HepG2 (cell line): ENCODE data around the gene TUBGCP6. TPM values are rescaled to one million over a fixed set of nuclear protein-coding genes. Genes with fewer than 3 reads are reported as not detected.

ENCODE experiments used
- ATAC-seq: fragments of 200-7000 bp; cut with Tn5 transposase; 3 replicates; pipeline ENCODE4 v1.9.1; 2020; ENCODE audit warnings: mild to moderate bottlenecking, moderate library complexity
- BruUV-seq: library from RNA; stranded (reverse); fragments of 400-500 nt; replicated peaks from 2 replicates; lab custom pipeline; 2021; lab: Mats Ljungman, UMichigan
- CTCF ChIA-PET: fragments of 300-600 bp; formaldehyde crosslinking; extraction: SDS; loops from one replicate; lab custom pipeline; 2021; ENCODE audit warnings: low total read pairs, inconsistent platforms, low intra/inter-chr PET ratio; lab: Yijun Ruan, JAX
- POLR2A ChIA-PET: fragments of 350-600 bp; sonication (Branson Sonifier 250); formaldehyde crosslinking; loops from one replicate; lab custom pipeline; 2020; ENCODE audit warnings: antibody characterized with exemption, inconsistent platforms; lab: Yijun Ruan, JAX
- DNase-seq: peaks from one replicate; pipeline ENCODE4 v3.0.0-alpha.2; 2015; ENCODE audit warnings: low spot score
- FAIRE-seq: peaks from 3 replicates; lab custom pipeline; 2011; peaks lifted over from hg19 to GRCh38; lab: Jason Lieb, UNC
- H2AFZ ChIP-seq: one replicate; pipeline ENCODE4 v1.6.1; 2011; ENCODE audit warnings: low read length, inconsistent platforms
- H3K27ac ChIP-seq: fragments of 300-600 bp; 3 replicates; pipeline ENCODE4 v1.8.0; 2011; ENCODE audit warnings: mixed run types, mild to moderate bottlenecking, mixed read lengths, low read length, inconsistent platforms; ENCODE audit not compliant: insufficient read depth; ENCODE audit errors: extremely low read length
- H3K27me3 ChIP-seq, 2 experiments: fragments of 200-600 bp in 1 of 2; 2 replicates in 1 of 2; 3 replicates in 1 of 2; pipeline versions ENCODE4 v1.6.0 to v1.8.0; 2011; ENCODE audit warnings: low read length in 2 of 2, mild to moderate bottlenecking in 2 of 2, moderate library complexity in 2 of 2, inconsistent platforms in 1 of 2; ENCODE audit not compliant: insufficient read depth in 2 of 2, control insufficient read depth in 1 of 2
- H3K36me3 ChIP-seq, 2 experiments: fragments of 200-600 bp in 1 of 2; replicated peaks in 1 of 2; 2 replicates in 1 of 2; 3 replicates in 1 of 2; pipeline versions ENCODE4 v1.5.1 to v1.8.0; 2011; ENCODE audit warnings: low read length in 2 of 2, inconsistent platforms in 1 of 2; ENCODE audit not compliant: insufficient read depth in 2 of 2, control insufficient read depth in 1 of 2
- H3K4me1 ChIP-seq: 2 replicates; pipeline ENCODE4 v1.5.1; 2012; ENCODE audit warnings: low read length, inconsistent platforms; ENCODE audit not compliant: insufficient read depth
- H3K4me2 ChIP-seq: 2 replicates; pipeline ENCODE4 v1.6.0; 2011; ENCODE audit warnings: low read depth, low read length, inconsistent platforms
- H3K4me3 ChIP-seq, 3 experiments: fragments of 200-600 bp in 1 of 3; sonication (generic), shearing (Covaris generic) in 1 of 3; replicated peaks in 1 of 3; 2 replicates each; pipeline ENCODE4 v1.5.1; 2011 to 2016; ENCODE audit warnings: low read length in 3 of 3, inconsistent platforms in 2 of 3, low read depth in 2 of 3, mild to moderate bottlenecking in 2 of 3, control low read depth in 1 of 3, mixed read lengths in 1 of 3; ENCODE audit not compliant: insufficient read depth in 1 of 3
- H3K79me2 ChIP-seq: one replicate; pipeline ENCODE4 v1.6.1; 2011; ENCODE audit warnings: low read length, inconsistent platforms; ENCODE audit not compliant: insufficient read depth
- H3K9ac ChIP-seq: 2 replicates; pipeline ENCODE4 v1.6.0; 2011; ENCODE audit warnings: mild to moderate bottlenecking, low read depth, low read length, inconsistent platforms; ENCODE audit not compliant: insufficient read depth
- H3K9me3 ChIP-seq: 2 replicates; pipeline ENCODE4 v1.5.1; 2012; ENCODE audit warnings: mild to moderate bottlenecking, low read length
- H4K20me1 ChIP-seq: 2 replicates; pipeline ENCODE4 v1.6.0; 2011; ENCODE audit warnings: inconsistent platforms, mild to moderate bottlenecking, low read length, moderate library complexity; ENCODE audit not compliant: insufficient read depth
- DR1 ChIP-seq: sonication (generic); formaldehyde crosslinking; IDR thresholded peaks from 2 replicates; pipeline ENCODE4 v1.8.0; 2021; ENCODE audit warnings: mild to moderate bottlenecking, missing genetic modification reagents, inconsistent platforms
- HNF1B ChIP-seq: sonication (generic); formaldehyde crosslinking; IDR thresholded peaks from 2 replicates; pipeline ENCODE4 v1.5.1; 2020; ENCODE audit warnings: mild to moderate bottlenecking, moderate library complexity, missing genetic modification reagents
- HNRNPL ChIP-seq: fragments of 200-400 bp; formaldehyde crosslinking; IDR thresholded peaks from 2 replicates; pipeline ENCODE4 v1.6.1; 2017; ENCODE audit warnings: mild to moderate bottlenecking, low read depth, low read length
- HOXA9 ChIP-seq: sonication (generic); formaldehyde crosslinking; IDR thresholded peaks from 2 replicates; pipeline ENCODE4 v1.8.1; 2022; ENCODE audit warnings: missing genetic modification reagents, mild to moderate bottlenecking, moderate library complexity, borderline replicate concordance
- IRX3 ChIP-seq: sonication (generic); formaldehyde crosslinking; IDR thresholded peaks from 2 replicates; pipeline ENCODE4 v1.8.1; 2023; ENCODE audit warnings: mild to moderate bottlenecking, low read depth, missing genetic modification reagents, borderline replicate concordance
- RBFOX2 ChIP-seq: fragments of 200-400 bp; formaldehyde crosslinking; IDR thresholded peaks from 2 replicates; pipeline ENCODE4 v1.6.1; 2017; ENCODE audit warnings: low read depth, mild to moderate bottlenecking, low read length
- SAP130 ChIP-seq: IDR thresholded peaks from 2 replicates; pipeline ENCODE4 v1.6.1; 2016; ENCODE audit warnings: low read depth
- SKI ChIP-seq: fragments of 450-650 bp; IDR thresholded peaks from one replicate; pipeline ENCODE4 v1.6.1; 2018; ENCODE audit warnings: mild to moderate bottlenecking; ENCODE audit not compliant: partially characterized antibody
- SMAD3 ChIP-seq: sonication (generic); formaldehyde crosslinking; IDR thresholded peaks from 2 replicates; pipeline ENCODE4 v1.4.0; 2020; ENCODE audit warnings: missing genetic modification reagents
- SP4 ChIP-seq: sonication (generic); formaldehyde crosslinking; IDR thresholded peaks from 2 replicates; pipeline ENCODE4 v1.8.1; 2023; ENCODE audit warnings: mild to moderate bottlenecking, missing genetic modification reagents
- ZFX ChIP-seq: sonication (generic); formaldehyde crosslinking; IDR thresholded peaks from 2 replicates; pipeline ENCODE4 v1.4.0; 2020; ENCODE audit warnings: mild to moderate bottlenecking, low read depth, missing genetic modification reagents, moderate library complexity
- ZFY ChIP-seq: sonication (generic); formaldehyde crosslinking; IDR thresholded peaks from 2 replicates; pipeline ENCODE4 v1.4.0; 2020; ENCODE audit warnings: missing genetic modification reagents
- ZNF496 ChIP-seq: sonication (generic); formaldehyde crosslinking; IDR thresholded peaks from 2 replicates; pipeline ENCODE4 v1.8.1; 2023; ENCODE audit warnings: mild to moderate bottlenecking, moderate library complexity, missing genetic modification reagents; ENCODE audit not compliant: insufficient replicate concordance
- ZNF720 ChIP-seq: sonication (generic); formaldehyde crosslinking; IDR thresholded peaks from 2 replicates; pipeline ENCODE4 v1.4.0; 2020; ENCODE audit warnings: missing genetic modification reagents
- ZSCAN31 ChIP-seq: sonication (generic); formaldehyde crosslinking; IDR thresholded peaks from 2 replicates; pipeline ENCODE4 v1.5.0; 2020; ENCODE audit warnings: low read depth, mild to moderate bottlenecking, missing genetic modification reagents
- WGBS: methylation state at CpG from one replicate; pipeline ENCODE4 v1.1.6; 2017; ENCODE audit warnings: low lambda C conversion rate; 5-methylcytosine and 5-hydroxymethylcytosine counted together
- in situ Hi-C: cut with HindIII; loops from 2 replicates; pipeline ENCODE4 v1.10.0; 2017; ENCODE audit warnings: low pct_unique_long_range_greater_than_20kb; ENCODE audit not compliant: extremely low pct_ligation_motif_present
- intact Hi-C: fragments of 100-400 bp; cut with micrococcal nuclease; formaldehyde crosslinking; loops from one replicate; pipeline ENCODE4 v1.10.0; 2022; ENCODE audit not compliant: unreplicated experiment
- polyA plus RNA-seq, 8 experiments: library from polyadenylated mRNA; depleted of rRNA in 3 of 8; stranded (reverse) in 7 of 8; unstranded in 1 of 8; fragments of >200 nt; fragmentation: Illumina TruSeq in 4 of 8; extraction: Trizol in 4 of 8; gene quantifications; 2 replicates each; pipeline versions ENCODE4 v1.2.1 to v1.2.3, GENCODE V29; 2011 to 2016; ENCODE audit warnings: low read depth in 4 of 8, missing spikeins in 1 of 8, mixed read lengths in 1 of 8; ENCODE audit not compliant: insufficient read depth in 1 of 8
- total RNA-seq, 5 experiments: library from RNA; depleted of rRNA; stranded (reverse); fragments of >200 nt; fragmentation: Illumina TruSeq; extraction: Trizol; gene quantifications; 2 replicates each; pipeline ENCODE4 v1.2.3, GENCODE V29; 2016; ENCODE audit warnings: low read depth in 1 of 5
- TF ChIP-seq, protein P1 (sequence below): sonication (generic); formaldehyde crosslinking; IDR thresholded peaks from 2 replicates; pipeline ENCODE4 v1.5.0; 2020; ENCODE audit warnings: missing genetic modification reagents
- TF ChIP-seq, protein P2 (sequence below): sonication (generic); formaldehyde crosslinking; IDR thresholded peaks from 2 replicates; pipeline ENCODE4 v1.4.0; 2020; ENCODE audit warnings: missing genetic modification reagents

Gene TUBGCP6
- total and polyA plus RNA-seq, 2 of the 13 experiments (the other 11 are each of a cell fraction or from before 2014, with no cell fraction given): 14.6 to 15.7 TPM

DNA sequence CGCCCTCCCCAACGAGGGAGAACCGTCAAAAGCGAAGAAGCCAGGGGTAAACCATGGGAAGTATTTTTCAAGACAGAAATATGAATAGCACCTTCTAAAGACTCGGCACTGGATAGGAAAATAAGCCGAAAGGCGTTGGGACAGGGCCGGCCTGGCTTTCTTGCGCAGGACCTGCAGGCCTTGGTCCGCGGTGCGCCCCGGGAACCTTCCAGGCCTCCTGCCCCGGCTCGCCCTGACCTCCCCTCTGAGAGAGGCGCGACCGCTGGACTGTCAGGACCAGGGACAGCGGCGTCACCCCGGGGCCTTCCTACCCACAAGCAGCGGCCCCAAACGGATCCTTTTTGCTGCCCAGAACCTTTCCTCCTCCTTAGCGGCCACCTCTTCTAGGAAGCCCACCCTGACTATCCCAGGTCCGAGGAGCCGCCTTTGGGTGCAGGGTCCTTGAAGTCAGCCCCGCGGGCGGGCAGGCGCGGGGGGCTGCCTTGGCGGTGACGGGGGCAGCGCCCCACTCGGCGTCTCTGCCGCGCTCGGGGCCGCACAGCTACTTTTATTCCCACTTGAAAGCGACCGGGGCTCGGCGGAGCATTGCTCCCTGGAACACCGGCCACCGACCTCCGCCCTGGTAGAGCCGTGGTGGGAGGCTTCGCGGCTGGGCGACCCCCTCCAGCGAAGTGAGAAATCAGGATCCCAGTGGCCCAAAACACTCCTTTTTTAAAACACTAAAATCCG is 26.0 kb upstream of the TUBGCP6 start (continued):
- TF ChIP-seq SP4 (CRISPR knock-in tag) (peak; percentile 39; the same call in 1 of the 2 replicates), SMAD3 (CRISPR knock-in tag) (peak; percentile 85; the same call in 1 of the 2 replicates), SKI (no peak), SAP130 (peak; percentile 96), ZFX (CRISPR knock-in tag) (peak; percentile 57; the same call in 1 of the 2 replicates), DR1 (peak; percentile 31; the same call in 1 of the 2 replicates), ZFY (CRISPR knock-in tag) (peak; percentile 63; the same call in 1 of the 2 replicates), HNRNPL (0 out of 2 replicates have a peak, but pooled peaks have one; percentile 5), IRX3 (CRISPR knock-in tag) (peak; percentile 80; the same call in 1 of the 2 replicates)
- TF ChIP-seq, protein P1, sequence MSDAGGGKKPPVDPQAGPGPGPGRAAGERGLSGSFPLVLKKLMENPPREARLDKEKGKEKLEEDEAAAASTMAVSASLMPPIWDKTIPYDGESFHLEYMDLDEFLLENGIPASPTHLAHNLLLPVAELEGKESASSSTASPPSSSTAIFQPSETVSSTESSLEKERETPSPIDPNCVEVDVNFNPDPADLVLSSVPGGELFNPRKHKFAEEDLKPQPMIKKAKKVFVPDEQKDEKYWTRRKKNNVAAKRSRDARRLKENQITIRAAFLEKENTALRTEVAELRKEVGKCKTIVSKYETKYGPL: peak; percentile 74; the same call in 1 of the 2 replicates

DNA sequence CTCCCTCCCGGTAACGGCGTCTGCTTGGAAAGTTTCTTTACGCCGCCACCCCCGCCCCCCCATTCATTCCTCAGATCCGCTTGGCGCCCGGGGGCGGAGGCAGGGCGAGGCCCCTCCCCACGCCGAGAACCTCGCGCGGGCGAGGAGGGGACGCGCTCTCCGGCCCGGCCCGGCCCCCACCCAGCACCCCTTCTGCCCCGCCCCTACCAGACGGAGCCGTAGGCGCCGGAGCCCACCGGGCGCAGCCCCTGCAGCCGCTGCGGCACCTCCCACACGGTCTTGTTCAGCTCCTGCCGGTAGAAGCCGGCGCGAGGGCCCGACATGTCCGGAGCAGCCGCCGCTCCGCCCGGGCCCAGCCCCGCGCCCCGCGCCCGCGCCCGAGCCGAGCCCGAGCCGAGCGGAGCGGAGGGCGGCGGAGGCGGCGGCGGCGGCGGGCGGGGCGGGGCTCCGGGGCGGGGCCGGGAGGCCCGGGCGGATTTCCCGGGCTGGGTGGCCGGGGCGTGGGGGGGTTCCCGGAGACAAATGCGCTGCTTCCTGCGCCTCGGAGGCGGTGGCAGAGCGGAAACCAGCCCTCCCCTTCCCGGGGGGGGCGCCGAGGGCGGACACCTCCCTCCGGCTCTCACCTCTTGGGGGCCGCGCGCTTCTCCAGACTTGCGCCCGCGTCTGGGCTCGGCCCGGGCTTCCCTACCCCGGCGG is 25.3 kb upstream of the TUBGCP6 start, which contains the start of gene MAPK11:
TSS of gene MAPK11 (minus strand) at position 411 of the 696 bp plus-strand sequence. CDS start at position 323, 88 bp downstream.
- intact Hi-C loops: loop anchor here (2.0 kb wide), 1 partner anchor 73 kb away; the partner anchor contains the start of gene PPP6R2
- DNase-seq (no peak), ATAC-seq (no peak; the same call in 2 of the 3 replicates), FAIRE-seq (no peak)
- H2AFZ ChIP-seq: no peak within 1 kb of the TSS
- H3K4me2 ChIP-seq: peak within 1 kb of the TSS; percentile 74
- no peak within 1 kb of the TSS for H3K9ac ChIP-seq
- H3K9me3 ChIP-seq: no peaks in the 10 kb centered on the region
- ChIA-PET CTCF (interaction anchor here (2.3 kb wide), 1 partner anchor 72 kb away, joined by 8 read pairs; the partner anchor contains the start of gene PPP6R2), POLR2A (no interaction called here)
- H3K36me3 ChIP-seq: peaks cover 0 to under 1% of the 10 kb centered on the region in 2 experiments; a peak in 2 of 5 replicates
- in situ Hi-C loops: no loop called here
- no peaks in the 10 kb centered on the region for H3K79me2 ChIP-seq
- H3K4me3 ChIP-seq: peak within 1 kb of the TSS; percentile 43 to 62 (median 46); a peak in 5 of 6 replicates
- BruUV-seq: no TSS peak
- peaks cover 8% of the 10 kb centered on the region; the same call in 1 of the 2 replicates for H4K20me1 ChIP-seq
- peaks cover 12 to 45% of the 10 kb centered on the region in 2 experiments for H3K27me3 ChIP-seq
- WGBS: 2% methylated on average over 9 of the region's 92 CpGs
- peaks cover 39% of the 10 kb centered on the region for H3K4me1 ChIP-seq
- no peak within 1 kb of the TSS for H3K27ac ChIP-seq
- TF ChIP-seq HOXA9 (CRISPR knock-in tag) (no peak), ZNF496 (CRISPR knock-in tag) (no peak), HNF1B (no peak), ZSCAN31 (CRISPR knock-in tag) (0 out of 2 replicates have a peak, but pooled peaks have one; percentile 1), ZNF720 (CRISPR knock-in tag) (no peak), RBFOX2 (no peak)
- TF ChIP-seq, protein P2, sequence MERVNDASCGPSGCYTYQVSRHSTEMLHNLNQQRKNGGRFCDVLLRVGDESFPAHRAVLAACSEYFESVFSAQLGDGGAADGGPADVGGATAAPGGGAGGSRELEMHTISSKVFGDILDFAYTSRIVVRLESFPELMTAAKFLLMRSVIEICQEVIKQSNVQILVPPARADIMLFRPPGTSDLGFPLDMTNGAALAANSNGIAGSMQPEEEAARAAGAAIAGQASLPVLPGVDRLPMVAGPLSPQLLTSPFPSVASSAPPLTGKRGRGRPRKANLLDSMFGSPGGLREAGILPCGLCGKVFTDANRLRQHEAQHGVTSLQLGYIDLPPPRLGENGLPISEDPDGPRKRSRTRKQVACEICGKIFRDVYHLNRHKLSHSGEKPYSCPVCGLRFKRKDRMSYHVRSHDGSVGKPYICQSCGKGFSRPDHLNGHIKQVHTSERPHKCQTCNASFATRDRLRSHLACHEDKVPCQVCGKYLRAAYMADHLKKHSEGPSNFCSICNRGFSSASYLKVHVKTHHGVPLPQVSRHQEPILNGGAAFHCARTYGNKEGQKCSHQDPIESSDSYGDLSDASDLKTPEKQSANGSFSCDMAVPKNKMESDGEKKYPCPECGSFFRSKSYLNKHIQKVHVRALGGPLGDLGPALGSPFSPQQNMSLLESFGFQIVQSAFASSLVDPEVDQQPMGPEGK (CRISPR knock-in tag): peak; percentile 44; the same call in 1 of the 2 replicates
